K562 (cell line): ENCODE results near the gene CD14. TPM values are rescaled to one million over a fixed set of nuclear protein-coding genes. Genes with fewer than 3 reads are reported as not detected.

ENCODE experiments used
- ARNT ChIP-seq, 2 experiments: fragments of 450-650 bp; IDR thresholded peaks; 2 replicates each; pipeline ENCODE4 v1.6.1; 2016; ENCODE audit warnings: mild to moderate bottlenecking in 1 of 2
- ATF7 ChIP-seq: fragments of 450-650 bp; IDR thresholded peaks from 2 replicates; pipeline ENCODE4 v1.7.1; 2014; ENCODE audit warnings: mild to moderate bottlenecking, moderate library complexity
- BACH1 ChIP-seq: fragments of 200-800 bp; sonication (Bioruptor generic); IDR thresholded peaks from 2 replicates; pipeline ENCODE4 v1.6.1; 2016; ENCODE audit warnings: missing genetic modification characterization, missing compliant biosample characterization
- BCOR ChIP-seq: fragments of 450-650 bp; IDR thresholded peaks from 2 replicates; pipeline ENCODE4 v1.6.1; 2016
- CBX1 ChIP-seq: sonication (generic); IDR thresholded peaks from 2 replicates; pipeline ENCODE4 v1.6.1; 2016; ENCODE audit warnings: antibody characterized with exemption, low read depth, mild to moderate bottlenecking
- CTBP1 ChIP-seq: fragments of 450-650 bp; IDR thresholded peaks from 2 replicates; pipeline ENCODE4 v1.6.1; 2016; ENCODE audit warnings: borderline replicate concordance
- ETS1 ChIP-seq: conservative IDR thresholded peaks from 2 replicates; pipeline ENCODE4 v1.6.1; 2011; ENCODE audit warnings: low read depth, mild to moderate bottlenecking, low read length; ENCODE audit not compliant: control insufficient read depth
- GATA2 ChIP-seq: sonication (generic); formaldehyde crosslinking; IDR thresholded peaks from 2 replicates; pipeline ENCODE4 v1.4.0; 2020; ENCODE audit warnings: mild to moderate bottlenecking, missing genetic modification reagents
- HDGF ChIP-seq: fragments of 450-650 bp; IDR thresholded peaks from 2 replicates; pipeline ENCODE4 v1.6.1; 2016
- HOMEZ ChIP-seq: fragments of 250-450 bp; sonication (Bioruptor Pico); IDR thresholded peaks from 2 replicates; pipeline ENCODE4 v1.4.0; 2020; ENCODE audit warnings: mild to moderate bottlenecking, moderate library complexity
- JUN ChIP-seq, 2 experiments: sonication (generic) in 1 of 2; formaldehyde crosslinking in 1 of 2; IDR thresholded peaks; 2 replicates each; pipeline versions ENCODE4 v1.6.1 to v1.8.0; 2012 to 2022; ENCODE audit warnings: borderline replicate concordance in 2 of 2, mild to moderate bottlenecking in 2 of 2, improper control_type of control experiment in 1 of 2, low read depth in 1 of 2, low read length in 1 of 2, missing genetic modification reagents in 1 of 2
- KHSRP ChIP-seq: fragments of 450-650 bp; IDR thresholded peaks from 2 replicates; pipeline ENCODE4 v1.6.1; 2017
- KLF10 ChIP-seq: fragments of 250-450 bp; sonication (Bioruptor Pico); IDR thresholded peaks from 2 replicates; pipeline ENCODE4 v1.6.1; 2021; ENCODE audit warnings: matching md5 sums
- MCM2 ChIP-seq: fragments of 450-650 bp; IDR thresholded peaks from 2 replicates; pipeline ENCODE4 v1.6.1; 2017; ENCODE audit warnings: low read depth, mild to moderate bottlenecking
- MED1 ChIP-seq: sonication (generic); formaldehyde crosslinking; IDR thresholded peaks from 2 replicates; pipeline ENCODE4 v1.8.1; 2023; ENCODE audit warnings: missing genetic modification reagents, borderline replicate concordance
- MLLT1 ChIP-seq, 2 experiments: fragments of 450-650 bp; IDR thresholded peaks; 2 replicates each; pipeline ENCODE4 v1.6.1; 2016
- MTA2 ChIP-seq: fragments of 450-650 bp; IDR thresholded peaks from 2 replicates; pipeline ENCODE4 v1.6.1; 2016; ENCODE audit warnings: low read depth
- RAD21 ChIP-seq, 2 experiments: fragments of 250-450 bp in 1 of 2; fragments of 450-650 bp in 1 of 2; sonication (Bioruptor Pico) in 1 of 2; formaldehyde crosslinking in 1 of 2; IDR thresholded peaks in 1 of 2; conservative IDR thresholded peaks in 1 of 2; 2 replicates each; pipeline versions ENCODE4 v1.4.0 to v1.8.0; 2020 to 2022; ENCODE audit warnings: mild to moderate bottlenecking in 2 of 2, moderate library complexity in 1 of 2
- RBBP5 ChIP-seq: fragments of 200-600 bp; sonication (generic); IDR thresholded peaks from 2 replicates; pipeline ENCODE4 v1.6.1; 2012; ENCODE audit warnings: borderline replicate concordance, mild to moderate bottlenecking, low read length, control low read depth, inconsistent platforms; ENCODE audit not compliant: insufficient read depth, poor library complexity, severe bottlenecking
- SRSF3 ChIP-seq: fragments of 200-400 bp; formaldehyde crosslinking; IDR thresholded peaks from 2 replicates; pipeline ENCODE4 v1.6.1; 2016; ENCODE audit warnings: mild to moderate bottlenecking, low read length, moderate library complexity; ENCODE audit not compliant: insufficient read depth
- TCF3 ChIP-seq: sonication (generic); formaldehyde crosslinking; IDR thresholded peaks from 2 replicates; pipeline ENCODE4 v1.4.0; 2020; ENCODE audit warnings: mild to moderate bottlenecking, missing genetic modification reagents
- XRCC3 ChIP-seq: fragments of 450-650 bp; IDR thresholded peaks from 2 replicates; pipeline ENCODE4 v1.6.1; 2017; ENCODE audit warnings: mild to moderate bottlenecking, moderate library complexity
- ZBTB1 ChIP-seq: sonication (generic); formaldehyde crosslinking; IDR thresholded peaks from 2 replicates; pipeline ENCODE4 v1.8.1; 2023; ENCODE audit warnings: missing genetic modification reagents, low read depth, mild to moderate bottlenecking, borderline replicate concordance
- ZNF740 ChIP-seq, 3 experiments: fragments of 200-800 bp in 1 of 3; sonication (Bioruptor generic) in 1 of 3; sonication (generic) in 1 of 3; formaldehyde crosslinking in 1 of 3; IDR thresholded peaks; 2 replicates each; pipeline versions ENCODE4 v1.6.1 to v1.8.0; 2016 to 2022; ENCODE audit warnings: mild to moderate bottlenecking in 2 of 3, missing compliant biosample characterization in 2 of 3, missing genetic modification characterization in 2 of 3, missing genetic modification reagents in 1 of 3
- polyA plus RNA-seq, 8 experiments: library from polyadenylated mRNA; depleted of rRNA in 4 of 8; stranded (reverse) in 5 of 8; unstranded in 3 of 8; fragments of >200 nt; fragmentation: Nextera tagmentation in 2 of 8; fragmentation: Illumina TruSeq in 1 of 8; extraction: Ambion mirVana in 2 of 8; extraction: Trizol in 1 of 8; gene quantifications; 2 replicates each; pipeline versions ENCODE4 v1.2.1 to v1.2.3, GENCODE V29; 2011 to 2014; ENCODE audit warnings: inconsistent platforms in 1 of 8, missing spikeins in 1 of 8
- total RNA-seq, 7 experiments: library from RNA; depleted of rRNA in 6 of 7; stranded (reverse); fragments of >200 nt in 6 of 7; fragmentation: Illumina TruSeq in 2 of 7; extraction: Trizol in 2 of 7; gene quantifications; 2 replicates each; pipeline versions ENCODE4 v1.2.1 to v1.2.3, GENCODE V29; 2011 to 2021; ENCODE audit warnings: low replicate concordance in 1 of 7

Gene CD14
- total and polyA plus RNA-seq, 9 of the 15 experiments (the other 6 are each of a cell fraction or from before 2014, with no cell fraction given), result 0.07 to 0.47 (median 0.14) TPM; not detected in 2

- TF ChIP-seq BCOR, result peak; percentile 72
- TF ChIP-seq XRCC3, result peak; percentile 40; the same call in 1 of the 2 replicates
- no peak for TF ChIP-seq KLF10 (CRISPR knock-in tag)
- TF ChIP-seq GATA2 (CRISPR knock-in tag), result peak; percentile 95
- no peak for TF ChIP-seq SRSF3
- TF ChIP-seq ATF7, result peak; percentile 75
- no peak; the same call in 1 of the 2 replicates for TF ChIP-seq BACH1 (tag)
- TF ChIP-seq TCF3 (CRISPR knock-in tag), result peak; percentile 99
- TF ChIP-seq MTA2, result peak; percentile 95
- no peak for TF ChIP-seq HDGF
- no peak for TF ChIP-seq ETS1
- no peak for TF ChIP-seq RBBP5
- peak; percentile 98 for TF ChIP-seq CTBP1
- peak in 1 of 2 experiments; percentile 92 for TF ChIP-seq ARNT (IDR thresholded peaks at IDR 0.05)
- peak; percentile 29; the same call in 1 of the 2 replicates for TF ChIP-seq JUN (IDR thresholded peaks at IDR 0.05; ENCODE audit: borderline replicate concordance, low read depth, low read length)
- no peak for TF ChIP-seq JUN (CRISPR knock-in tag; IDR thresholded peaks at IDR 0.05; ENCODE audit: borderline replicate concordance)
- no peak for TF ChIP-seq MCM2
- peak in 1 of 2 experiments; percentile 48; a peak in 2 of 4 replicates for TF ChIP-seq MLLT1 (IDR thresholded peaks at IDR 0.05)
- TF ChIP-seq HOMEZ, result no peak
- no peak for TF ChIP-seq CBX1
- TF ChIP-seq ZNF740 (CRISPR knock-in tag; IDR thresholded peaks at IDR 0.05), result no peak
- TF ChIP-seq ZNF740 (tag; IDR thresholded peaks at IDR 0.05), result no peak
- peak in 1 of 2 experiments; percentile 36; a peak in 2 of 4 replicates for TF ChIP-seq RAD21 (CRISPR knock-in tag; conservative IDR thresholded peaks at IDR 0.05 in 1 of 2, IDR thresholded peaks at IDR 0.05 in 1 of 2)
- no peak for TF ChIP-seq MED1 (CRISPR knock-in tag)
- no peak for TF ChIP-seq ZBTB1
- no peak for TF ChIP-seq KHSRP
These were observed 21.9 kb downstream of the CD14 start (continued) for GRCh38 chr5:140611020-140611521.
